Adipocyte (in vitro differentiated cells): ENCODE measurements around the gene FSCN2.

Source experiments
- DNase-seq: peaks from one replicate; pipeline ENCODE4 v3.0.0-alpha.2; 2015; ENCODE audit warnings: low read depth
- H3K27me3 ChIP-seq: replicated peaks from 2 replicates; pipeline ENCODE4 v1.7.0; 2013; ENCODE audit warnings: mild to moderate bottlenecking, low read length, moderate library complexity; ENCODE audit not compliant: control insufficient read depth, insufficient read depth
- H3K36me3 ChIP-seq: 2 replicates; pipeline ENCODE4 v1.7.0; 2013; ENCODE audit warnings: low read length, mild to moderate bottlenecking, moderate library complexity; ENCODE audit not compliant: control insufficient read depth, insufficient read depth, severe bottlenecking
- H3K4me1 ChIP-seq: 2 replicates; pipeline ENCODE4 v1.7.0; 2013; ENCODE audit warnings: mild to moderate bottlenecking, low read length, moderate library complexity; ENCODE audit not compliant: control insufficient read depth, insufficient read depth
- H3K4me3 ChIP-seq: 2 replicates; pipeline ENCODE4 v1.7.0; 2013; ENCODE audit warnings: mild to moderate bottlenecking, low read length, moderate library complexity
- H3K9ac ChIP-seq: 2 replicates; pipeline ENCODE4 v1.7.0; 2013; ENCODE audit warnings: mild to moderate bottlenecking, low read length, moderate library complexity
- H3K9me3 ChIP-seq: 2 replicates; pipeline ENCODE4 v1.7.0; 2013; ENCODE audit warnings: mild to moderate bottlenecking, low read length, moderate library complexity; ENCODE audit not compliant: control insufficient read depth

FSCN2 gene

GRCh38 chr17:81517009-81517338 is 11.2 kb upstream of the FSCN2 start:
- no peak for DNase-seq
- Histone ChIP-seq H3K9ac (peak overlapping the region; percentile 97), H3K9me3 (no peaks in the 10 kb centered on the region), H3K27me3 (no peaks in the 10 kb centered on the region), H3K4me1 (peaks cover 41% of the 10 kb centered on the region), H3K36me3 (no peaks in the 10 kb centered on the region), H3K4me3 (peak overlapping the region; percentile 83)

DNA sequence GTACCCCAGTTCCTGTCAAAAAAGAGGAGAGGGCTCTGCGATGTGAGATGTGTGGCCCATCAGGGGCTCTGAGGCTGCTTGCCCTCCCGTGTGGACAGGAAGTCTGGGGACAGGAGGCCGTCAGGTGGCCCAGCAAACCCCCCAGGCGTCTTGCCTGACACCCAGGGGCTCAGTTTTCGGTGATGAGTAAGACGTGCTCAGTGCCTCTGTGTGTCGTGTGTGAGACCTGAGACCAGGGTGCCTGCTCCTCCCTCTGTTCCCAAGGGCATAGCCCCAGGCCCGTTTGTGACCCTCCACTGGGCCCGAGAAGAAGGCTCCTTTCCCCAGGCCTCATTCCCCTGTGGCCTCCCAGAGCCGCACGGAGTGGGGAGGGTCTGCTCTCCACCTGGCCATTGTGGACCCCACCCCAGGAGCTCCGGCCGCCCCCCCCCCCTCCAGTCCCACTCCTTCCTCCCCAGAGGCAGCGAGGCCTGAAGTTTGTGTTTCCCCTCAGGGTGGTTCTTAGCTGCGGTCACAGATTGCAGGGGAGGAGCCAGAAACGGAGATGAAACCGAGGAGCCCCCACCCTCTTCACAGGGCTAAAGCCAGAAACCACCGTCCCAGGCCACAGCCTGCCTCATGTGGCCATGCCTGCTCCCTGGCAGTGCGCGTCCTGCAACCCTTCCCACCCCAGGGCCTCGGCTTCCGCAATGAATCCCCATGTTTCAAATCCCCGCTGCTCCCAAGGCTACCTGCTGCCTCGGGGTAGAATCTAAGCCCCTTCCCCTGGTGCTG is 10.7 kb upstream of the FSCN2 start:
- Histone ChIP-seq H3K36me3 (no peaks in the 10 kb centered on the region), H3K9ac (peak overlapping the region; percentile 78), H3K4me3 (no peak overlapping the region), H3K4me1 (peaks cover 41% of the 10 kb centered on the region), H3K9me3 (no peaks in the 10 kb centered on the region), H3K27me3 (no peaks in the 10 kb centered on the region)
- DNase-seq = peak; percentile 48

DNA sequence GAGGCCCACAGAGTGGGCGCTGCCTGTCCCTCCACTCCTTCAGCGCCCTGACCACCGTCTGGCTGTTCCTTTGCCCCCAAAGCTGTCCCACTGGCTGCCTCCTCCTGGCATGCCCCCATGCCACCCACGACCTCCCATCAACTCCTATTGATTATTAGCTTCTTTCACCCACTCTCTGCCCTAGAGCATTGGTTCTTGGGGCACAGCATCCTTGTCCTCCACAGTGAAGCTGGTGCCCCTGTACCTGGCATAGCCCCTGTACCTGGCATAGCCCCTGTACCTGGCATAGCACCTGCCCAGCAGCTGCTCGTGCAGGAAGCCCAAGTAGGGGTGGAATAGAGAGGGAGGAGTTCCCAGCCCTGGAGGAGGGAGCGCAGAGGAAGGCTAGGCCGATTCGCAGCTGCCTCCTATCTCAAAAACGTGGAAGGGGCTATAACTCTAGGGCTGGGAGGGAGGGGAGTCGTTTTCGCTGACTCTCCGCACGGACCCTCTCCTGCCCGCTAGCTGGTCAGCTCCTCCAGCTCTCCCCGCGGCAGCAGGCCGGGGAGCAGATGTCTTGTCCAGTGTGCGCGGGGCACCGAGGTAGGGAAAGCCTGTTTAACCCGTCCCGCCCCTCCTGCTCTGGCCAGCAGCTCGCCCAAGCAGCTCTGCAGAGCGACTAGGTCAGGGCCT is 9.9 kb upstream of the FSCN2 start:
- Histone ChIP-seq H3K27me3 (no peaks in the 10 kb centered on the region), H3K4me3 (peak overlapping the region; percentile 71), H3K36me3 (no peaks in the 10 kb centered on the region), H3K9ac (peak overlapping the region; percentile 78), H3K4me1 (peaks cover 42% of the 10 kb centered on the region), H3K9me3 (no peaks in the 10 kb centered on the region)
- DNase-seq = peak; percentile 18

GRCh38 chr17:81518785-81519283 is 9.3 kb upstream of the FSCN2 start:
- H3K4me1 ChIP-seq = peaks cover 42% of the 10 kb centered on the region
- H3K9me3 ChIP-seq = no peaks in the 10 kb centered on the region
- H3K27me3 ChIP-seq = no peaks in the 10 kb centered on the region
- H3K36me3 ChIP-seq = no peaks in the 10 kb centered on the region
- DNase-seq = peak; percentile 68
- peak overlapping the region; percentile 71 for H3K4me3 ChIP-seq
- H3K9ac ChIP-seq = peak overlapping the region; percentile 78

GRCh38 chr17:81519284-81520020 is 8.7 kb upstream of the FSCN2 start:
- no peaks in the 10 kb centered on the region for H3K9me3 ChIP-seq
- H3K27me3 ChIP-seq = no peaks in the 10 kb centered on the region
- peak overlapping the region; percentile 78 for H3K9ac ChIP-seq
- peak; percentile 36 for DNase-seq
- peaks cover 39% of the 10 kb centered on the region for H3K4me1 ChIP-seq
- no peaks in the 10 kb centered on the region for H3K36me3 ChIP-seq
- peak overlapping the region; percentile 71 for H3K4me3 ChIP-seq

DNA sequence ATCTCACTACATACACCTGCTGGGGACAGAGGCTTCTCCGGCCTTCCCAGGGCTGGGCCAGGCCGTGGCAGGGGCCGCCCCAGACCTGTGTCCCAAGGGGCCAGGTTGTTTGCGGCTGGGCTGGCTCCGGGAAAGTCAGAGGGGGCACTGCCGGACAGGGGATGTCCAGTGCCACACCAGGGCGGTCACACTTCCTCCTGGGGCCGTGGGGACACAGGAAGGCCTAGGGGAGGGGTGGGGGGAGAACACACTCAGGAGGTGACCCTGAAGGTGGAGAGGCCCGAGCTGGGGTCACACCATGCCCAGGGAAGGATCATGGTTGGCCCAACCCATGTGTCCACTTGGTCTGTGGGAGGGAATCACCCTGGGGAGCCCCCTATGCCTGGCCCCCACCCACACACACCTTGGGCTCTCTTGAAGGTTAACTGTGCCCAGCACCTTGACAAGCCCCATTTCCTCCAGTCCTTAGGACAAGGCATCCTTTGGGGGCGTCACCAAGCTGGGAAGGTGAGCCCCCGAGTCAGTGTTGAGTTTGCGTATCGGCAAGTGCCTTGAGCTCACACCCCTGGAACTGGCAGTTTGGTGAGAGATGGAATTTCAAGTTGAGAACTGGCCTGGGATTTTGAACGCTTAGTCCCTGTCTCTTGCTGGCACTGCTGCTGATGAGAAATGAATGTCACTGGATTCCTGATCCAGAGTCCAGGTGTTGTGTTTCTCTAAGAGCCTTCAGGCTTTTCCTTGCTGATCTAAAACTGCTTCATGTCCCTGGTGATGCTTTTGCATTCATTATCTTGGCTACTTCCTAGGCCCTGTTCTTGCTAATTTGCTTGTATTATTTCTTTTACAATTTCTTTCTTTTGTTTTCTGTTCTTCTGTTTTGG is 7.9 kb upstream of the FSCN2 start:
- H3K4me1 ChIP-seq = peaks cover 39% of the 10 kb centered on the region
- no peaks in the 10 kb centered on the region for H3K36me3 ChIP-seq
- no peaks in the 10 kb centered on the region for H3K27me3 ChIP-seq
- H3K9ac ChIP-seq = no peak overlapping the region
- H3K9me3 ChIP-seq = no peaks in the 10 kb centered on the region
- no peak for DNase-seq
- H3K4me3 ChIP-seq = no peak overlapping the region

GRCh38 chr17:81522491-81523401 is 5.4 kb upstream of the FSCN2 start:
- DNase-seq = no peak
- H3K4me3 ChIP-seq = no peak overlapping the region
- H3K27me3 ChIP-seq = no peaks in the 10 kb centered on the region
- H3K9ac ChIP-seq = no peak overlapping the region
- H3K36me3 ChIP-seq = no peaks in the 10 kb centered on the region
- H3K9me3 ChIP-seq = no peaks in the 10 kb centered on the region
- peaks cover 30% of the 10 kb centered on the region for H3K4me1 ChIP-seq

DNA sequence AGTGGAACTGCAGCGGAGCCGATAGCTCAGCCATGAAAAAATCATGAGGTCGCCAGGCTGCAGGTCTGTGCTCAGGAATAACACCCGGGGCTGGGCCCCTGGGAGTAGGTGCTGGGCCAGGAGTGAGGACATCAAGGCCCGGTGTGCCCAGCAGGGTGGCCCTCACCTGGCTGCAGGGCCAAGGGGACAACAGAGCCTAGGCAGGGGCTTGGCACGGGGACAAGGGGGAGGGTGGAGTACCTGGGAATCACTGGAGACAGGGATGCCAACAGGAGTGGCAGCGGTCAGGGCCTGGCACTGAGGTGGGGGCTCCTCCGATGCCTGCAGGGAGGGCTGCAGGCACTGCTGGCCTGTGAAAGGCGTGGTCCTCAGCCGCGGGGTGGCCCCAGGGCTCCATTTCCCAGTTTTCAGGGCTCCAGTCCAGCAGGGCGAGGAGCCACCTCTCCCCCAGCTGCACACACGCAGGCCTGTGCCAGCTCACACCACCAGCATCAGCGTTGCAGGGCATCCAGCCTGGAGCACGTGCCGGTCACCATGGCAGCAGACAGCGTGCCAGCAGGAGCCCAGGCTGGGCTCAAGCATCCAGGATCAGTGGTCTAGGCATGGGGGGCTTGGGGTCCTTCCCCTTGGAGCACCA is 4.7 kb upstream of the FSCN2 start:
- no peaks in the 10 kb centered on the region for H3K9me3 ChIP-seq
- peaks cover 22% of the 10 kb centered on the region for H3K4me1 ChIP-seq
- no peaks in the 10 kb centered on the region for H3K36me3 ChIP-seq
- H3K27me3 ChIP-seq = no peaks in the 10 kb centered on the region
- H3K9ac ChIP-seq = no peak overlapping the region
- no peak overlapping the region for H3K4me3 ChIP-seq
- peak; percentile 32 for DNase-seq

DNA sequence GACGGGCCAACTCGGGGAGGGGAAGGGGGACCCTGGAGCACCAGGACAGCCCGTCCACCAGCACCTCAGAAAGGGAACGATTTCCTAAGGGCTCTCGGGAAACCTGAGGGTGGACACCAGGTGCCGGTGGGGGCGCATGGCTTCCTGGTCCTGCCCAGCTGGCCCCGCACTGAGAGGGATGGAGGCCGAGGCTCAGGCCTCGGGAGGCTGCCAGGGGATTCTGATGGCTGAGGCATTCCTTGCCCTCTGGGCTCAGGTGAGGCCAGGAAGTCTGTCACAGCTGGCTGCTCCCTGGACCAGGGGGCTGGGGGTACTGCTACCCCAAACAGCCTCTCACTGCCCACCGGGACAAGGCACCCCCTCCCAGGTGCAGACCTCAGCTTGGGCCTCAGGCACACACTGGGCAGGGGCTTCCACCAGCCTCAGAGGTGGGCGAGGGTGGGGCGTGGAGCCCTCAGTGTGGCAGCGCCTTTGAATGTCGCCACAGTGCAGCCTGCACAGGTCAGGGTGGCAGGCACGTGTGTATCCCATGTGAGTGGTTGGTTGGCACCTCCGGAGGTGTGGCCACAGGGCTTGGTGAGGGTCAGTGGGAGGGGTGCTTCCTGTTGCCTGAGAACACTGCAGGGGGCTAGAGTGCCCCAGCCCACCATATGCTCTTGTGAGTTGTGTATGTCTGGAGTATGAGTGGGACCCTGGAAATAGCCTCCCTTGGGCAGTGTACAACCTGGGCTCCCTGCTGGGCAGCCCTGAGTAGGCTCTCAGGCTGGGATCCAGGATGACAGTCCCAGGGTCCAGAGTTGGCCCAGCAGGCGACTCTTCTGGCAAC is 3.9 kb upstream of the FSCN2 start:
- Histone ChIP-seq H3K9me3 (no peaks in the 10 kb centered on the region), H3K9ac (no peak overlapping the region), H3K4me3 (no peak overlapping the region), H3K36me3 (no peaks in the 10 kb centered on the region), H3K27me3 (peaks cover under 1% of the 10 kb centered on the region), H3K4me1 (peaks cover 15% of the 10 kb centered on the region)
- DNase-seq = no peak
